ENCODE measurements around the gene PHC3.

DNA sequence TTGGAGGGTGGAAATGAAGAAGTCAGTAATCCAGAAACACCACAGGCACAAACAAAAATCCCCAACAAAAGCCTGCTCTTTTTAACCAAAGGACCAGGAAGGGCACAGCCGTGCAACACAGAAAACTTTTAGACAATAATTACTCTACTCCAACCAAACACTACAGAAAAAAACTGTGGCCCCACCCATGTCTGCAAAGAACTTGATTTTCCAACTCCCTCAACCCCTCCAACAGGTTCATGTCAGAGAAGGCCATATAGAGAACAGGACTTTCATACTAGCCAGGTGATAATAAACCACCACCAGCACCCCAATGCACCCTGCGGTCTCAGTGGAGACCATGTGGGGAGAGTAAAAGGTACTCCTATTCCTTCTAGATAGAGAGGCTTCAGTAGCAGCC lies 16.8 kb downstream of the PHC3 start:
- no peak for TF ChIP-seq POLR2AphosphoS5 (IDR thresholded peaks at IDR 0.05; ENCODE audit: insufficient read depth in 1 of 2, low read depth in 1 of 2)
- TF ChIP-seq, protein P1, sequence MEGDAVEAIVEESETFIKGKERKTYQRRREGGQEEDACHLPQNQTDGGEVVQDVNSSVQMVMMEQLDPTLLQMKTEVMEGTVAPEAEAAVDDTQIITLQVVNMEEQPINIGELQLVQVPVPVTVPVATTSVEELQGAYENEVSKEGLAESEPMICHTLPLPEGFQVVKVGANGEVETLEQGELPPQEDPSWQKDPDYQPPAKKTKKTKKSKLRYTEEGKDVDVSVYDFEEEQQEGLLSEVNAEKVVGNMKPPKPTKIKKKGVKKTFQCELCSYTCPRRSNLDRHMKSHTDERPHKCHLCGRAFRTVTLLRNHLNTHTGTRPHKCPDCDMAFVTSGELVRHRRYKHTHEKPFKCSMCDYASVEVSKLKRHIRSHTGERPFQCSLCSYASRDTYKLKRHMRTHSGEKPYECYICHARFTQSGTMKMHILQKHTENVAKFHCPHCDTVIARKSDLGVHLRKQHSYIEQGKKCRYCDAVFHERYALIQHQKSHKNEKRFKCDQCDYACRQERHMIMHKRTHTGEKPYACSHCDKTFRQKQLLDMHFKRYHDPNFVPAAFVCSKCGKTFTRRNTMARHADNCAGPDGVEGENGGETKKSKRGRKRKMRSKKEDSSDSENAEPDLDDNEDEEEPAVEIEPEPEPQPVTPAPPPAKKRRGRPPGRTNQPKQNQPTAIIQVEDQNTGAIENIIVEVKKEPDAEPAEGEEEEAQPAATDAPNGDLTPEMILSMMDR (IDR thresholded peaks at IDR 0.05) = no peak
